AG04450 (cell line): ENCODE measurements around the gene TMPRSS6. TPM values are rescaled to one million over a fixed set of nuclear protein-coding genes. Genes with fewer than 3 reads are reported as not detected.

ENCODE experiments used
- CTCF ChIA-PET: fragments of 300-600, 350-600 bp; formaldehyde crosslinking; extraction: SDS; loops from one replicate; lab custom pipeline; 2022; ENCODE audit warnings: antibody characterized with exemption, inconsistent platforms; lab: Charles Lee
- POLR2A ChIA-PET: fragments of 350-600 bp; formaldehyde crosslinking; extraction: SDS; loops from one replicate; lab custom pipeline; 2021; ENCODE audit warnings: antibody characterized with exemption, inconsistent platforms; lab: Yijun Ruan, JAX
- DNase-seq: peaks from one replicate; pipeline ENCODE4 v3.0.0-alpha.2; 2011; ENCODE audit warnings: low read depth, low spot score
- H3K27ac ChIP-seq: one replicate; pipeline ENCODE4 v1.5.1; 2012; ENCODE audit warnings: low read depth, low read length, control low read depth
- H3K27me3 ChIP-seq: one replicate; pipeline ENCODE4 v1.6.0; 2012; ENCODE audit warnings: low read length; ENCODE audit not compliant: control insufficient read depth, insufficient read depth
- H3K4me3 ChIP-seq: 2 replicates; pipeline ENCODE4 v1.5.1; 2011; ENCODE audit warnings: mild to moderate bottlenecking, low read depth, low read length, control low read depth
- H3K9me3 ChIP-seq: 2 replicates; pipeline ENCODE4 v1.5.1; 2012; ENCODE audit warnings: low read length; ENCODE audit not compliant: control insufficient read depth, insufficient read depth
- CTCF ChIP-seq: IDR thresholded peaks from 2 replicates; pipeline ENCODE4 v1.5.1; 2011; ENCODE audit warnings: low read depth, low read length, control low read depth, inconsistent platforms
- polyA plus RNA-seq: library from polyadenylated mRNA; depleted of rRNA; stranded (reverse); fragments of >200 nt; gene quantifications from 2 replicates; pipeline ENCODE4 v1.2.3, GENCODE V29; 2011

The TMPRSS6 gene
- polyA plus RNA-seq, 1 experiment = not detected

GRCh38 chr22:37091994-37092393 lies 17.5 kb downstream of the TMPRSS6 start:
- Histone ChIP-seq H3K27ac (no peak overlapping the region), H3K4me3 (no peak overlapping the region), H3K9me3 (no peaks in the 10 kb centered on the region), H3K27me3 (peaks cover 47% of the 10 kb centered on the region)
- no peak for DNase-seq
- TF ChIP-seq CTCF = no peak
- ChIA-PET CTCF (no interaction called here), POLR2A (no interaction called here)

- no peaks in the 10 kb centered on the region for H3K9me3 ChIP-seq
- H3K27me3 ChIP-seq = peaks cover 45% of the 10 kb centered on the region
- no peak for DNase-seq
- CTCF ChIA-PET = no interaction called here
- H3K4me3 ChIP-seq = no peak overlapping the region
- TF ChIP-seq CTCF = no peak
- POLR2A ChIA-PET = interaction anchor here (0.6 kb wide), 1 partner anchor 39 kb away, joined by 4 read pairs; no protein-coding TSS in a partner anchor
- H3K27ac ChIP-seq = no peak overlapping the region
These were observed 18.4 kb downstream of the TMPRSS6 start for GRCh38 chr22:37090920-37091695.

- TF ChIP-seq CTCF = no peak
- CTCF ChIA-PET = no interaction called here
- no peak for DNase-seq
- H3K9me3 ChIP-seq = no peaks in the 10 kb centered on the region; the same call in 1 of the 2 replicates
- POLR2A ChIA-PET = no interaction called here
- H3K27ac ChIP-seq = no peak overlapping the region
- H3K27me3 ChIP-seq = peaks cover 34% of the 10 kb centered on the region
- no peak overlapping the region for H3K4me3 ChIP-seq
These were observed 20.1 kb downstream of the TMPRSS6 start for GRCh38 chr22:37089434-37089833.

GRCh38 chr22:37088750-37089408 lies 20.6 kb downstream of the TMPRSS6 start:
- POLR2A ChIA-PET = no interaction called here
- H3K27me3 ChIP-seq = peaks cover 34% of the 10 kb centered on the region
- no peak overlapping the region for H3K4me3 ChIP-seq
- H3K9me3 ChIP-seq = no peaks in the 10 kb centered on the region; the same call in 1 of the 2 replicates
- no peak for DNase-seq
- H3K27ac ChIP-seq = no peak overlapping the region
- TF ChIP-seq CTCF = no peak
- CTCF ChIA-PET = no interaction called here

GRCh38 chr22:37088108-37088605 lies 21.4 kb downstream of the TMPRSS6 start:
- CTCF ChIA-PET = no interaction called here
- Histone ChIP-seq H3K9me3 (no peaks in the 10 kb centered on the region; the same call in 1 of the 2 replicates), H3K27ac (no peak overlapping the region), H3K27me3 (peaks cover 39% of the 10 kb centered on the region), H3K4me3 (no peak overlapping the region)
- POLR2A ChIA-PET = no interaction called here
- DNase-seq = no peak
- TF ChIP-seq CTCF = no peak
